ENCODE data around the gene CNR1. TPM values are rescaled to one million over a fixed set of nuclear protein-coding genes. Genes with fewer than 3 reads are reported as not detected.

The CNR1 gene
- total RNA-seq, 8 experiments from 2014 or later: 1.1 to 127 (median 75.7) TPM

DNA sequence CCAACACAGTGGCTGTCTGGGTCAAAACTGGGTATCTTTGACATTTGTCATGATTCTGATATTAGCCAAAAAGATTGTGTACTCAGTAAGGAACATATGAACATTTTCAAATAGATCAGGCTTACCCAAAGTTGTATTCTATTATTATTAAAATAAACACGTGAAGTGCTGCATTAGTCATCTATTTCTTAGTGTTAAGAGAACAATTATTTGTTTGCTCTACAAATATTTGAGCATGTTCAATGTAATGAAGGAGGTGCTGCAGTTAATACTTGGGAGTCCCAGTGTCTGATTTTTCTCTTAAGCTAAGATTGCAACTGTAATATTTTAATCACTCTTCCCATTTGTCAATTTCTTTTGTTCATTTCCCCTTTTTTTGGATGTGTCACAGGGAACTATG lies 28.2 kb downstream of the CNR1 start:
- peaks cover 17 to 20% of the 10 kb centered on the region in 2 donors for H3K4me1 ChIP-seq (replicated peaks in 1 of 2)
- ATAC-seq (replicated peaks in 6 of 8): no peak
- 0 to 100% (median 64%) methylated on average over 1 of the region's 1 CpG; no CpG with 5 or more reads in 1 of the 10 experiments for WGBS, 10 experiments
- in situ Hi-C loops (cut with MboI; ENCODE audit: low pct_unique_long_range_greater_than_20kb in 2 of 9, low sequenced_read_pairs in 9 of 9, unreplicated experiment in 9 of 9): no loop called here
- H3K4me3 ChIP-seq: no peak overlapping the region
- H3K27ac ChIP-seq: no peak overlapping the region

DNA sequence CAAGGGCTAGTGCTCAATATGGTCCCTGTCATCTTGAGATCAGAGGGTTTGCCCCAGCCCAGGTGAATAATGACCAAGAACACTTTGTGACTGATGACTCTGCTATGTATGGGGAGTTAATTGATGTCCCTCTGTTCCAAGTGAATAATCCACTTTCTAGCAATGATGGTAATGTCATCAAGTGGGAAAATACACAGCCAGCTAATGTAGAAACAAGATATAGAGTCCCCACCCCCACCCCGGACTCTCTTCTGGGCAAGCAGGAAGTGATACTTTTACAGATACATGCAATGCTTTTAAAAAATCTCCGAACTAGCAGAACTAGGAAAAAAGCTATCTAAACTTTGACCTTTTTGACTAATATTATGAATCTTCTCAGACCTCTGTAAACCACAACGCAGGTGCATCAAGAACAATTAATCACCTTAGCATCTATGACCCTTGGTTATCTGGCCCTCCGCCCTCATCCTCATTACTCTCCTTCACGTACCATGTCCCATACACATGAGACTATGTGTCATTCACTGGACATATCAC lies 30.5 kb downstream of the CNR1 start:
- no peak overlapping the region for H3K27ac ChIP-seq
- peaks cover 17 to 20% of the 10 kb centered on the region in 2 donors for H3K4me1 ChIP-seq (replicated peaks in 1 of 2)
- ATAC-seq (replicated peaks in 6 of 8): peak in 4 of 8 experiments; percentile 16 to 92 (median 68)
- in situ Hi-C loops (cut with MboI; ENCODE audit: low pct_unique_long_range_greater_than_20kb in 2 of 9, low sequenced_read_pairs in 9 of 9, unreplicated experiment in 9 of 9): no loop called here
- no peak overlapping the region for H3K4me3 ChIP-seq
- WGBS, 10 experiments: 0 to 90% (median 50%) methylated on average over 1 to 5 of the region's 5 CpGs

DNA sequence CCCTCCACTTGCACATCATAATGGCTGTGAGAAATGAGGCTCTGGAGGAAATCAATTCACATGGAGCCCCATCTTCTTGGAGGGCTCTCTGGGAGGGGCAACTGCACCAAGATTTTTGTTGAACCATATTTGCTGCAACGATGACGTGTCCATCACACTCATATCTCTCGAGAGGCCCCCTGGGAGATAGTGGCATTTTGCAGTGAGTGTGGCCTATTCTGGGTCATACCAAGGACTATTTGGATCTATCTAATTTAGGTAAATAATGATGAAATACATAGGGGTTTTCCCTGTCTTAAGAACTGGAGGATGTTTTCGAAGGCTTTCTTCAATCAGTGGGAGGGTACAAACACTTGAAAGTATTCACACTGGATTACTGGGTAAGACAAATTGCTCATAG lies 31.6 kb downstream of the CNR1 start:
- WGBS, 10 experiments: 18 to 100% (median 86%) methylated on average over 1 to 4 of the region's 4 CpGs; no CpG with 5 or more reads in 5 of the 10 experiments
- in situ Hi-C loops (cut with MboI; ENCODE audit: low pct_unique_long_range_greater_than_20kb in 2 of 9, low sequenced_read_pairs in 9 of 9, unreplicated experiment in 9 of 9): no loop called here
- no peak overlapping the region for H3K4me3 ChIP-seq
- ATAC-seq (replicated peaks in 6 of 8): peak in 1 of 8 experiments; percentile 22
- no peak overlapping the region for H3K27ac ChIP-seq
- peaks cover 17 to 20% of the 10 kb centered on the region in 2 donors for H3K4me1 ChIP-seq (replicated peaks in 1 of 2)

DNA sequence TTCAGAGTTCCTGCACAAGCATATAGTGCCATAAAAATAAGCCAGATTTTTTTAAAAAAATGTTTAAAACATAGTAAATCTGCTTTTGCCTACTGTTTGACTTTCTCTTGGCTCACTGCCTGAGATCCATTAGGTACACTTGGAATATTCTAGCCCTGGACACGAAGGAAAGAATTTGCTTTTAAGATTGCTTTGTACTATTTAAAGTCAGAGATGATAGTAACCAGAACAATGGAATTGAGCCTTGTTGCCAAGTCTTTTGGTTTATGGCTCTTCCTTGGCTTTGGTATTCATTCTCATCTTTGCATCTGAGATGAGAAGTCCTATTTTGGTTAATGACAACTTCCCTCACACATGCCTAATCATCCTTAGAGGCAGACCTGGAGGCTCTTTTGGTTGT lies 32.4 kb downstream of the CNR1 start:
- WGBS, 10 experiments: 0 to 80% (median 64%) methylated on average over 1 of the region's 1 CpG; no CpG with 5 or more reads in 5 of the 10 experiments
- in situ Hi-C loops (cut with MboI; ENCODE audit: low pct_unique_long_range_greater_than_20kb in 2 of 9, low sequenced_read_pairs in 9 of 9, unreplicated experiment in 9 of 9): no loop called here
- Histone ChIP-seq H3K4me3 (no peak overlapping the region), H3K27ac (no peak overlapping the region), H3K4me1 (replicated peaks in 1 of 2) (peaks cover 17 to 21% of the 10 kb centered on the region in 2 donors)
- ATAC-seq (replicated peaks in 6 of 8): peak in 1 of 8 experiments; percentile 67

DNA sequence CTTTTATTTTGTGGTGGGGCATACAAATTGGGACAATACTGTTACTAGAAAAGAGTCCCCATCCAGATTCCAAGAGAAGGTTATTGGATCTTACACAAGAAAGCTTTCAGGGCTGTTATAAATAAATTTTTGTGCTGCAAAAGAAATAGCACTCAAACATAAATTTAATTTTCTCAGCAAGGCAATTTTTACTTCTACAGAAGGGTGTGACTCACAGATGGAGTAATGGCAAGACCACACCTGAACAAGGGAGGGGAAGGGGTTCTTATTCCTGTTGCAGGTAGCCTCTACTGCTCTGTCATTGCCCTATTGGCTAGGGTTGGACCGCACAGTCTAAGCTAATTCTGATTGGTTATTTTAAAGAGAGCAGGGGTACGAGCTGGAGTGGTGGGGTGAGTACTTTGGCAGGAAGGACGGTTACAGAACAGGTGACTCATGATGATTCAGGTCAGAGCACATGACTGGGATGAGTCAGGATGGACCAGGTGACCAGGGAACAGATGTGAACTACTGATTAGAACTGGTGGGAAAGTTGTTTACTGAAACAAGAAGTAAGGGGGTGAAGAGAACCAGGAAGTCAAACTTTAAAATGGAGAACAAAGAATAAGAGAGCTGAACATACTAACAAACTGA lies 41.1 kb downstream of the CNR1 start:
- in situ Hi-C loops (cut with MboI; ENCODE audit: low pct_unique_long_range_greater_than_20kb in 2 of 9, low sequenced_read_pairs in 9 of 9, unreplicated experiment in 9 of 9): no loop called here
- H3K4me3 ChIP-seq: no peak overlapping the region

DNA sequence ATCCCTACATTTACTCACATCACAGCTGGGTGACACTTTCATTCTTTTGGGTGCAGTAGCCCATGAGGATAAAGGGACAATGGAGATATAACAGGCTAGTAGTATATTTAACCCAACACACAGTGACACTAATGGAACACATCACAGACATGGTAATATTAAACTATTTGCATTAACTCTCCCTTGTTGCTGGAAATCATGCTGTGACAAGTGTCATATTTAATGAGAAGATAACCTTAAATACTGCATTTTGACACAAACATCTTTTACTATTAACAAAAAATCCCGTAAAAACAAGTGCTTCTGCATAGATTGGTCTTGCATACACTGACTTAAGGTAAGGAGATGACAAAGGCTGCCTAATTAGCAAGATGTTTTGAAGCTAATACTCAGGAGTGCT lies 45.5 kb downstream of the CNR1 start:
- Histone ChIP-seq H3K4me3 (no peak overlapping the region), H3K27ac (no peak overlapping the region), H3K4me1 (replicated peaks in 1 of 2) (peaks cover 19 to 51% of the 10 kb centered on the region in 2 donors)
- ATAC-seq (replicated peaks in 6 of 8): no peak
- WGBS, 10 experiments: 0 to 80% (median 10%) methylated on average over 1 of the region's 1 CpG; no CpG with 5 or more reads in 4 of the 10 experiments
- in situ Hi-C loops (cut with MboI; ENCODE audit: low pct_unique_long_range_greater_than_20kb in 2 of 9, low sequenced_read_pairs in 9 of 9, unreplicated experiment in 9 of 9): no loop called here

More for the DNA sequence above, 41.1 kb downstream of the CNR1 start:
- Histone ChIP-seq H3K27ac (no peak overlapping the region), H3K4me1 (replicated peaks in 1 of 2) (peaks cover 7 to 14% of the 10 kb centered on the region in 2 donors)
- ATAC-seq (replicated peaks in 6 of 8): peak in 1 of 8 experiments; percentile 43
- WGBS, 10 experiments: 10 to 100% (median 64%) methylated on average over 1 to 3 of the region's 3 CpGs; no CpG with 5 or more reads in 2 of the 10 experiments

DNA sequence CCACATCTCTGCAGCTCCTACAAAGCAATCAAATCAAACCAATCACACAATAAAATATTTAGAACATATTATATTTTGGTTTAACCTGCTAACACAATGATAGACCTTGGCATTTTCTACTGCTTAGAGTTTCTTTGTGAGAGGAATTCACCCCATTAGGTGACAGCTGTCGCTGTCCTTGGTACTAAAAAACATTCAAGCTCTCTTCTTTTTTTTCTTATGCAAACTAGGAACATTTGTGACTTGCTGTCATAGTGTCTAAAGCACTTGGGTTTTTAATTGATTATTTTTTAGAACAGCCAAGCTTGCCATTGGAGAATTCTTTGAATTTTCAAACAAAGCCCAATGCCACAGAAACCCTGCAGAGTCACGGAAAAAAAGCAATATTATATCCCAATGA lies 46.4 kb downstream of the CNR1 start:
- Histone ChIP-seq H3K4me3 (no peak overlapping the region), H3K4me1 (replicated peaks in 1 of 2) (peaks cover 19 to 53% of the 10 kb centered on the region in 2 donors), H3K27ac (no peak overlapping the region)
- 0 to 40% (median 16%) methylated on average over 1 to 2 of the region's 2 CpGs; no CpG with 5 or more reads in 4 of the 10 experiments for WGBS, 10 experiments
- in situ Hi-C loops (cut with MboI; ENCODE audit: low pct_unique_long_range_greater_than_20kb in 2 of 9, low sequenced_read_pairs in 9 of 9, unreplicated experiment in 9 of 9): no loop called here
- ATAC-seq (replicated peaks in 6 of 8): peak in 3 of 8 experiments; percentile 27 to 33 (median 30)

DNA sequence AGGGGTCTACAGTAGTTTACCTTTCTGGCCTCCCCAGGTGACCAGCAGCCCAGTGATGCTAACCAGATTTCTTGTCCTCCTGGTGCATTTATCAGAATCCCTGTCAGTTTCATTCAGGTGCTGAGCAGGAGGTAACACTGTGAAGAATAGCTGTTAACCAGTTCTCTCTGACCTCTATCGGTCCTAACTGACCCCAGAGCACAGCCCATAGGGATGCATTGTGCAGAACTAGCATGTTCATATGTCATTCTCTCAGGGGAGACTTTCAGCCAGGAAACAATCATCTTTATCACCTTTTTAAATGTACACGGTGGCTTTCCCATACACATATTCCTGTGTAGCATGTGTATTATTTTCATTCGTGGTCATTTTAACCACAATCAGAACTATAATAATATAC lies 49.9 kb downstream of the CNR1 start:
- Histone ChIP-seq H3K4me1 (replicated peaks in 1 of 2) (peaks cover 19 to 53% of the 10 kb centered on the region in 2 donors), H3K27ac (no peak overlapping the region), H3K4me3 (no peak overlapping the region)
- 0 to 83% (median 32%) methylated on average over 1 to 3 of the region's 3 CpGs for WGBS, 10 experiments
- in situ Hi-C loops (cut with MboI; ENCODE audit: low pct_unique_long_range_greater_than_20kb in 2 of 9, low sequenced_read_pairs in 9 of 9, unreplicated experiment in 9 of 9): no loop called here
- peak in 3 of 8 experiments; percentile 81 to 88 (median 83) for ATAC-seq (replicated peaks in 6 of 8)

DNA sequence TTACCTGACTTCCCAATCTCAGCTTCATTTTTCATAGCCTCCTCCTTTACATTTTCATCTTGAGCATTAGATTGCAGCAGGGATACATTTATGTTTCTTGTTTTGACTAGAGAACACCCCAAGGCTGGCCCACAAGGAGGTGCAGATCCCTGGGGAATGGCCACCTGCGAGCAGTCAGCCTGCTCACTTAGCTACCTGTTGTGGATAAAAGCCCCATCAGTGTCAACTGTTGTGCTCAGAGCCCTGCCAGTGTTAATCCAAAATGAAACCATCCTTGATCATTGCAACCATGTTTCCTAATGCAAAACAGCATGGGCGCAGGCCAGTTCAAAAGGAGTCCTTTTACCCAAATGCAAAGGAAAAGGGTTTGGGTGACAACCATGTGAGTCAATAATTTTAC lies 50.8 kb downstream of the CNR1 start:
- ATAC-seq (replicated peaks in 6 of 8): no peak
- 0 to 75% (median 53%) methylated on average over 1 to 2 of the region's 2 CpGs; no CpG with 5 or more reads in 4 of the 10 experiments for WGBS, 10 experiments
- in situ Hi-C loops (cut with MboI; ENCODE audit: low pct_unique_long_range_greater_than_20kb in 2 of 9, low sequenced_read_pairs in 9 of 9, unreplicated experiment in 9 of 9): no loop called here
- H3K27ac ChIP-seq: no peak overlapping the region
- H3K4me1 ChIP-seq (replicated peaks in 1 of 2): peaks cover 14 to 44% of the 10 kb centered on the region in 2 donors
- no peak overlapping the region for H3K4me3 ChIP-seq

DNA sequence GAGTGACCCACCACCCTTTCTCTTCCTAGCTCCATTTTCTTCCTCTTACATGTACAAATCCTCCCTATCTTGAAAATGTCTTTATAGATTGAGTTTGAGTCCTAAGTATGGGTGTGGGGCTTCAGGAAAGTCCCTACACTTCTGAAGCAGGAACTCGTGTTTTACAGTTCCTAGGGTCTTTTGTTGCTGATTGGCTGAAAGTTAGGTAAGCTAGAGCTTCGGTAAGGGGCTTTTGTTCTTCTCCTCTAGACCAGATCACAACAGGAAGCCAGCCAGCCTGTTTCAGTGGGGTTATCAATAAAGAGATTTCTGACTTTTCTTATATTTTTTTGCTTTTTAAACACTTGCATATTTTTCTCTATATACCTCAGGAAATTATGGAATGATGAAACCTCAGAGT lies 51.3 kb downstream of the CNR1 start:
- ATAC-seq (replicated peaks in 6 of 8): no peak
- Histone ChIP-seq H3K27ac (no peak overlapping the region), H3K4me1 (replicated peaks in 1 of 2) (peaks cover 10 to 40% of the 10 kb centered on the region in 2 donors), H3K4me3 (no peak overlapping the region)
- in situ Hi-C loops (cut with MboI; ENCODE audit: low pct_unique_long_range_greater_than_20kb in 2 of 9, low sequenced_read_pairs in 9 of 9, unreplicated experiment in 9 of 9): no loop called here
- WGBS, 10 experiments: 0 to 74% (median 22%) methylated on average over 1 to 2 of the region's 2 CpGs; no CpG with 5 or more reads in 2 of the 10 experiments

DNA sequence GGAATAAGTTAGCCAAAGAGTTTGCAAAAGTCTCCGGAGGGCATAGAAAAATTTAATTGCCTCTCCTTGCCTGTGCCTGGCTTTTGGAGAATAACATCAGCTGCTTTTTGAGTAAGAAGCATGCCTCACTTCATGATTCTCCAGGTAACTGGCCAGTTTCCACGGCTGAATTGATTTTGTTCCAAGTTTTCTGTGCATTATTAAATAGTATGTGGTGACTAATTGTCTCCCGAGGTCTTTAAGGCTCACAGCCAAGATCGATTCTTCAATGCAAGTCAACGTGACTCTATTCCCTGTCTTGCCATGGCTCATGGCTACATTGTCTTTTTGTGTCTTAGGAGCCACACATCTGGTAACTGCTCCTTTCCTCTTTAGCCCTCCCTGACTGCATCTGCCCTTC lies 54.2 kb downstream of the CNR1 start:
- WGBS, 10 experiments: 11 to 93% (median 76%) methylated on average over 3 to 5 of the region's 5 CpGs; no CpG with 5 or more reads in 2 of the 10 experiments

DNA sequence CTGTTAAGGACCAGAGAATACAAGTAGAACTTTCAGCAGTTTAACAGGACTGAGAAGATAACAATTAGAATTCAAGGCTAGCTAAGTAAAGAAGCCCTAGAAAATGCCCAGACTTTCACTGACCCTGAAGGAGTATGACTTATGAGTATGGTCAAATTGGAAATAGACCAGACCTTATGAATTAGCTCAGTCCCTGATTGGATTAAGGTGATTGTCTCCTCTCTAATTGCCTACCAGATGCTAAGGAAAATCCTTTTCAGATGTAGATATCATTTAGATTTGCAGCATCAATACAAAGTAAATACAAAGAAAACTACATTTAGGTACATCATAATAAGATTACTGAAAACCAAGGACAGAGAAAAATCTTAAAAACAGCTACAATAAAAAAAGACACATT lies 58.9 kb downstream of the CNR1 start:
- H3K4me1 ChIP-seq (replicated peaks in 1 of 2): peaks cover 0 to 3% of the 10 kb centered on the region in 2 donors
- no peak for ATAC-seq (replicated peaks in 6 of 8)
- no peak overlapping the region for H3K4me3 ChIP-seq
- no peak overlapping the region for H3K27ac ChIP-seq
- in situ Hi-C loops (cut with MboI; ENCODE audit: low pct_unique_long_range_greater_than_20kb in 2 of 9, low sequenced_read_pairs in 9 of 9, unreplicated experiment in 9 of 9): no loop called here

More for the DNA sequence above, 54.2 kb downstream of the CNR1 start:
- in situ Hi-C loops (cut with MboI; ENCODE audit: low pct_unique_long_range_greater_than_20kb in 2 of 9, low sequenced_read_pairs in 9 of 9, unreplicated experiment in 9 of 9): no loop called here
- H3K4me3 ChIP-seq: no peak overlapping the region
- H3K27ac ChIP-seq: no peak overlapping the region
- peaks cover 5 to 19% of the 10 kb centered on the region in 2 donors for H3K4me1 ChIP-seq (replicated peaks in 1 of 2)
- peak in 1 of 8 experiments; percentile 57 for ATAC-seq (replicated peaks in 6 of 8)

DNA sequence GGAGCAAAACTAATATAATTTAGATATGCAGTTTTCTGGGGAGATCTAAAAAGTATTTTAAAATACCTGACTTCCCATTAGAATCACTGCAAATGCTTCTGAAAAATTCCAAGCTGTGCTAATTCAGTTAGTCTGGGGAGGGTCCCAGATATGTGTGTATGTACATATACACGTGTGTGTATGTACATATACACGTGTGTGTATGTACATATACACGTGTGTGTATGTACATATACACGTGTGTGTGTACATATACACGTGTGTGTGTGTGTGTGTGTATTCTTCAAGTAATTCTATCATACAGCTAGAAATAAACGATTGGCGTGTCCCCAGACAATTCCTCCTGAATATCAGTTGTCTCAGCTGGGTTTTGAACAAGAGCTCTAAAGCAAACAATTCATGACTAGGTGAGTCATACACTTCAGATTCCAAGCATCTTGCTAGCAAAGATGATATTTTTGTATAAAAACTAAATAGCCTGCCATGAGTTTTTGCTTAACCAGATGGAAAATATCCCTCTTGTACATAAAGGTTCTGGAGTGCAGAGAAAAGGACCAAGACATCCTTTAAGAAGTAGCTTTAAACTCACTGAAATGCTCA lies 60.3 kb downstream of the CNR1 start:
- peak in 2 of 8 experiments; percentile 22 to 24 for ATAC-seq (replicated peaks in 6 of 8)
- H3K4me3 ChIP-seq: no peak overlapping the region
- no peak overlapping the region for H3K27ac ChIP-seq
- 29 to 81% (median 46%) methylated on average over 2 to 7 of the region's 7 CpGs; no CpG with 5 or more reads in 3 of the 10 experiments for WGBS, 10 experiments
- peaks cover 0 to 3% of the 10 kb centered on the region in 2 donors for H3K4me1 ChIP-seq (replicated peaks in 1 of 2)
- in situ Hi-C loops (cut with MboI; ENCODE audit: low pct_unique_long_range_greater_than_20kb in 2 of 9, low sequenced_read_pairs in 9 of 9, unreplicated experiment in 9 of 9): no loop called here
